BJ (cell line): ENCODE results near the gene BCAR3. TPM values are rescaled to one million over a fixed set of nuclear protein-coding genes. Genes with fewer than 3 reads are reported as not detected.
A peak's percentile ranks its signal among the peaks of the same experiment; 100 is the strongest.

Source experiments
- CTCF ChIA-PET: fragments of 350-600 bp; formaldehyde crosslinking; extraction: SDS; loops from one replicate; lab custom pipeline; 2021; ENCODE audit warnings: antibody characterized with exemption, inconsistent platforms; lab: Yijun Ruan, JAX
- POLR2A ChIA-PET: fragments of 300-600 bp; sonication (Branson Sonifier 250); formaldehyde crosslinking; extraction: SDS; loops from one replicate; lab custom pipeline; 2021; ENCODE audit warnings: antibody characterized with exemption; lab: Charles Lee
- DNase-seq: peaks from one replicate; pipeline ENCODE4 v3.0.0-alpha.2; 2011; ENCODE audit warnings: low read depth
- H3K27me3 ChIP-seq: 2 replicates; pipeline ENCODE4 v1.6.0; 2011; ENCODE audit warnings: low read length; ENCODE audit not compliant: control insufficient read depth, insufficient read depth
- H3K36me3 ChIP-seq: 2 replicates; pipeline ENCODE4 v1.5.1; 2011; ENCODE audit warnings: low read length; ENCODE audit not compliant: control insufficient read depth, insufficient read depth
- H3K4me3 ChIP-seq: 2 replicates; pipeline ENCODE4 v1.5.1; 2011; ENCODE audit warnings: low read depth, mild to moderate bottlenecking, control low read depth, low read length
- polyA plus RNA-seq: library from polyadenylated mRNA; depleted of rRNA; stranded (reverse); fragments of >200 nt; gene quantifications from 2 replicates; pipeline ENCODE4 v1.2.3, GENCODE V29; 2011
- TF ChIP-seq, protein P1 (sequence below): IDR thresholded peaks from 2 replicates; pipeline ENCODE4 v1.5.1; 2011; ENCODE audit warnings: low read depth, mild to moderate bottlenecking, control low read depth, inconsistent platforms, low read length, moderate library complexity; ENCODE audit not compliant: insufficient read depth

BCAR3 gene
- polyA plus RNA-seq, 1 experiment: 31.7 TPM

DNA sequence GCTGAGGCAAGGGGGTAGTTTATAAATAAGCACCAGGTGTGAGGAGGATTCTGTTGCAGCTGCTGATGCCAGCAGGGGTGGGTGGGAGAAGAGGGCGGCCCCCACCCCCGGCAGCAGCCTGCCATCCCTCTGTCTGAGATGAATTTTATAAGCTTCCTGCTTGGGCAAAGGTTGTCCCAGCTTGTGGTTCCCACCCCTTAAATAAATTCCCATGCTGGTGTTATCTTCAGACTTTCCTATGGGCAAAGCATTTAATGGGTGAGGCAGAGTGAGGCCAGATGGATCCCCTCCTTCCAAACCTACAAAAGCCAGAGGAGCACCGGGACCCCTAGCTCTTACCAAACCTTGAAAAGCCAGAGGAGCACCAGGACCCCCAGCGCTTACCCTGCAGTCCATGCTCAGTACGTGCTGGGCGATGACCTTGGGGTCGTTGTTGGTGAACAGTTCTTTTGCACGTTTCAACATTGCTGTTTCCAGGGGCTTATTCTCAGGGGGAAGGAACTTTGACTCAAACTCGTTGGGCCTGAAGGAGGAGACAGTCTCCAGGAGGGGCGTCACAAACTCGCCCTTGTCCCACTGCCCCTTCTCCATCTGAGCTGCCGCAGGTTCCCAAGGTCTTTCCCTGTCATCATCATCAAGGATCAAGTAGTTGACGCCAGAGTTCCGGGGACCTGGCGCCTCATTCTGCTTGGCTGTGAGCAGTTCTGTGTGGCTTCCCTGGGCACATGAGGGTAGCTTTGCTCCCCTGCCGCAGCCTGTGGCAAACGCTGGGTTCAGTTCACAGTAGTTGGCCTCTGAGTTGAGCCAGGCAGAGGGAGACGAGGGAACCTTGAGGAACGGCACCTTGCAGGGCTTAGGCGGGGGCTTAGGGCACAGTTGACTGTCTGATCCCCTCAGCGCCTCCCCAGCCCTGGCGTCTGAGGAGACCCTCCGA lies 99.5 kb downstream of the BCAR3 start:
- POLR2A ChIA-PET: no interaction called here
- CTCF ChIA-PET: interaction anchor here (1.2 to 1.8 kb wide), 2 partner anchors 13 to 262 kb away, joined by 3 to 5 read pairs; no protein-coding TSS in a partner anchor
- Histone ChIP-seq H3K36me3 (peaks cover 17% of the 10 kb centered on the region), H3K4me3 (no peak overlapping the region), H3K27me3 (no peaks in the 10 kb centered on the region)
- no peak for DNase-seq
- TF ChIP-seq, protein P1, sequence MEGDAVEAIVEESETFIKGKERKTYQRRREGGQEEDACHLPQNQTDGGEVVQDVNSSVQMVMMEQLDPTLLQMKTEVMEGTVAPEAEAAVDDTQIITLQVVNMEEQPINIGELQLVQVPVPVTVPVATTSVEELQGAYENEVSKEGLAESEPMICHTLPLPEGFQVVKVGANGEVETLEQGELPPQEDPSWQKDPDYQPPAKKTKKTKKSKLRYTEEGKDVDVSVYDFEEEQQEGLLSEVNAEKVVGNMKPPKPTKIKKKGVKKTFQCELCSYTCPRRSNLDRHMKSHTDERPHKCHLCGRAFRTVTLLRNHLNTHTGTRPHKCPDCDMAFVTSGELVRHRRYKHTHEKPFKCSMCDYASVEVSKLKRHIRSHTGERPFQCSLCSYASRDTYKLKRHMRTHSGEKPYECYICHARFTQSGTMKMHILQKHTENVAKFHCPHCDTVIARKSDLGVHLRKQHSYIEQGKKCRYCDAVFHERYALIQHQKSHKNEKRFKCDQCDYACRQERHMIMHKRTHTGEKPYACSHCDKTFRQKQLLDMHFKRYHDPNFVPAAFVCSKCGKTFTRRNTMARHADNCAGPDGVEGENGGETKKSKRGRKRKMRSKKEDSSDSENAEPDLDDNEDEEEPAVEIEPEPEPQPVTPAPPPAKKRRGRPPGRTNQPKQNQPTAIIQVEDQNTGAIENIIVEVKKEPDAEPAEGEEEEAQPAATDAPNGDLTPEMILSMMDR: no peak

DNA sequence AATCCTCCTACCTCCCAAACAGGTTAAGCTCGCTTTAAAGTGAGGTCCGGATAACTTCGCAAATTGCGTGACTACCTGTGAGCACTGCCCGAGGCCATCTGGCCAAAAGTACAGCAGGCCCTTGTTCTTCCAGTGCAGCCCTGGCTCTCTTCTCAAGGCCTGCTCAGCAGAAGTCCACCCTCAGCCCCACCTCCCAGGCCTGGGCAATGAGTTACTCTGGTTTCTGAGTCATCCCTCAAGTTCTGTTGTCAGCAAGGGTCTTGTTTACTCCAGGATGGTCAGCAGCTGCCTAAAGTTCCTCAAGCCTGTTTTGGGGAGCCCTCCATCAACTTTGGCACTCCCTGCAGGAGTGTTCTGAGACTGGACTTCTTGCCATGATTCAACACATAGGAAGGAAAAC lies 101.7 kb downstream of the BCAR3 start:
- POLR2A ChIA-PET: no interaction called here
- peaks cover 20% of the 10 kb centered on the region for H3K36me3 ChIP-seq

DNA sequence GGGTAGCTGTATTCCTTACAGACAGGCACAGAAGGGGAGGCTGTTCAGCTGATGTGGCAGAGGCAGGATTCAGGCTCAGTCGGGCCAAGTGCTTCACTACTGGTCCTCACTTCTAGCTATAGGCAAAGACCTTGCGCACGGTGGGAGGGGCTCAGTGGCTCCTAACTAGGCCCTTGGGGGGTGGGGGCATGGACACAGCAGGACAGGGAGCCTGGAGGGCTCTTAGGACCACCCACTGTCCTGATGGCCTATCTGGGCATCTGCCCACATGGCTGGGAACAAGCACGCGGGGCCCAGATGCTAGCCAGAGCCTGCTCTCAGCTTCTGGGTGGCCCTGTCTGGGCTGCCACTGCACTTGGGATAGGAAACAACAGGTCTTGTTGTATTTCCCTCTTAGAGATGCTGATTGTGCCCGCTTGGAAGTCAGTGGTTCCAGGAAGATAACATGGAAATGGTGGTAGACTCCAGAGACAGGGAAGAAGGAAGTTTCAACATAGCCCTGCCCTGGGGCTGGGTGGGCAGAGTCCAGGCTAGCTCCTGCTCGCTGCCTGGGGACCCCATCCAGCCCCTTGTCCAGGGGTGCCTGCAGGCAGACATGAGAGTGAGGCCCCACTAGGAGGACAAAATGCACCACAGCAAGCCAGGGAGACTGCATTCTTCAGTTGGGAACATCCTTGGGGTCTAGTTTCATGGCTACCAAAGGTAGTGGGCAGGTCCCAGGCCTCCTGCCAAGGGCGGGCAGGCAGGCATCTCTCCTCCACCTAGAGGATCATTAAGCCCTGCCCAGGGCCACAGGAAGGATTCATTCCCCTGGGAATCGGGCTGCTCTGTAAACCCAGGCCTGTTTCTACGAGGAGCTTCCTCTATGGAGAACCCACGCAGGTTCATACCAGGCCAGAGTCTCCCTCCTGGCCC lies 102.5 kb downstream of the BCAR3 start:
- CTCF ChIA-PET: interaction anchor here (0.8 to 1.6 kb wide), 2 partner anchors 140 to 234 kb away, joined by 3 to 4 read pairs; no protein-coding TSS in a partner anchor
- H3K27me3 ChIP-seq: no peaks in the 10 kb centered on the region
- peaks cover 24% of the 10 kb centered on the region for H3K36me3 ChIP-seq
- TF ChIP-seq, protein P1: no peak
- POLR2A ChIA-PET: no interaction called here
- no peak for DNase-seq
- H3K4me3 ChIP-seq: no peak overlapping the region

More for the DNA sequence above, 101.7 kb downstream of the BCAR3 start:
- Histone ChIP-seq H3K4me3 (no peak overlapping the region), H3K27me3 (no peaks in the 10 kb centered on the region)
- CTCF ChIA-PET: interaction anchor here (0.7 to 1.2 kb wide), 5 partner anchors 44 to 264 kb away, joined by 3 to 5 read pairs (median 3); no protein-coding TSS in a partner anchor
- peak; percentile 72 for DNase-seq
- TF ChIP-seq, protein P1: no peak

DNA sequence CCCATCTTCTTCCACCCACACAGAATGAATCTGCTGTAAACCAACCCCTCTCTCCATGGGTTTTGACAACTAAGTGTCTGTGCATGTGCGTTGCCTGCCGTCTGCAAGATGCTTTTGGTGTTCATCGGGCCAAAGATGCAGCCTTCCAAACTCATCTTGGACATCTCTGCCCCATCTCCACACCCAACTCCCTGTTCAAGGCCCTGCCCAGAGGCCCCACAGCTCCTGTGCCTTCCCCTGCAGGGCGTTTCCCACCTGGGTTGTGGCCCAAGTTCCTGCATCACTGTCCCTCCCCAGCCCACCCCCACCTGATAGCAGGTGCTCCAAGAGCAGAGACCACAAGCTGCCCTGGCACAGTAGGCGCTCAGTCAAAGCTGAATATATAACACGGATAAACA lies 103.2 kb downstream of the BCAR3 start:
- H3K27me3 ChIP-seq: no peaks in the 10 kb centered on the region
- ChIA-PET CTCF (interaction anchor here (0.8 to 1.6 kb wide), 2 partner anchors 140 to 235 kb away, joined by 3 to 4 read pairs; no protein-coding TSS in a partner anchor), POLR2A (no interaction called here)
- TF ChIP-seq, protein P1: no peak
- H3K4me3 ChIP-seq: no peak overlapping the region
- H3K36me3 ChIP-seq: peaks cover 22% of the 10 kb centered on the region
- DNase-seq: no peak
